Breast epithelium (tissue), 3 donors: Measurements from ENCODE around the gene FMNL2.

ENCODE experiments used
- CTCF ChIP-seq, 3 donors: fragments of 450-650 bp; IDR thresholded peaks; one replicate each; pipeline ENCODE4 v1.5.1; 2016 to 2017; ENCODE audit warnings: antibody characterized with exemption in 3 of 3, mild to moderate bottlenecking in 3 of 3, moderate library complexity in 3 of 3
- POLR2A ChIP-seq: fragments of 450-650 bp; IDR thresholded peaks from one replicate; pipeline ENCODE4 v1.6.1; 2016; ENCODE audit warnings: antibody characterized with exemption, mild to moderate bottlenecking, moderate library complexity
- POLR2AphosphoS5 ChIP-seq, 3 donors: sonication (generic); formaldehyde crosslinking; IDR thresholded peaks; one replicate each; pipeline ENCODE4 v1.6.1; 2017; ENCODE audit warnings: antibody characterized with exemption in 3 of 3

GRCh38 chr2:152585830-152586484 is 251.0 kb downstream of the FMNL2 start:
- no peak for TF ChIP-seq CTCF (IDR thresholded peaks at IDR 0.05)
- TF ChIP-seq POLR2AphosphoS5 (IDR thresholded peaks at IDR 0.05): no peak
- TF ChIP-seq POLR2A: no peak
